Epithelial cell of prostate (primary cell): ENCODE data around the gene AGBL4.
"Not testable (repeated sequence)": the region's sequence is repeated elsewhere in the genome, so short reads cannot be mapped to it uniquely, and the experiment has no call there.

Experiments
- DNase-seq: peaks from one replicate; pipeline ENCODE4 v3.0.0-alpha.2; 2011; ENCODE audit warnings: low read depth, low spot score
- H3K27ac ChIP-seq: fragments of 450-650 bp; 2 replicates; pipeline ENCODE4 v1.5.1; 2017; ENCODE audit warnings: mild to moderate bottlenecking

The AGBL4 gene

DNA sequence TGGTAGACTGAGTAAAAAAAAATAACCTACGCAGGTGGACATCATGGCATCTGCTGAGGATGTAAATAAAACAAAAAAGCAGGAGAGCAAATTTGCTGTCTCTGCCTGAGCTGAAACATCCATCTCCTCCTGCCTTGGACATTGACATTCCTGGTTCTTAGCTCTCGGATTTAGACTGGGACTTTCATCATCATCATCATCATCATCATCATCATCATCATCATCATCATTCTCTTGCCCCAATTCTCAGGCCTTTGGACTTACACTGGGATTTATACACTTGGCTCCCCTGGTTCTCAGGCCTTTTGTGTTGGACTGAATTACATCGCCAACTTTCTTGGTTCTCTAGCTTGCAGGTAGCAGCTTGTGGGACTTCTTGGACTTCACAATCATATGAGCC lies 938.7 kb downstream of the AGBL4 start:
- H3K27ac ChIP-seq: no peak overlapping the region
- no peak for DNase-seq

DNA sequence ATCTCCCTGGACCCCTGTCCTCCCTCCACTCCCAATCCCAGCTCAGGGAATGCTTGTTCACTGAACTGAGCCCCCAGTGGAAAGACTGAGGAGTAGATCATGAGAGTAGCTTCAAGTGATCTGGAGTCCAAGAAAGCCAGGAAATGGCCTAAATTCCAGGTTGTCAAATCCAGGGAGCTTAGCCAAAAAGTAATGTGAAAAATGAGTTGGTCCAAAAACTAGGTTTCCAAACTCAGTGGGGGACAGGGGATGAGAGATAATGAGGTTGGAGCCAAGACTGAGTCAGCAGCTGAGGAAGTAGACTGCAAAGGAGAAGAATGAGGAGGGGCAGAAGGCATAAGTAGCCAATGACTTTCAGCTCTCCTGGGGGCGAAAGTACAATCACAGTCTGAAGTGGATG lies 963.0 kb downstream of the AGBL4 start:
- no peak for DNase-seq
- H3K27ac ChIP-seq: no peak overlapping the region

DNA sequence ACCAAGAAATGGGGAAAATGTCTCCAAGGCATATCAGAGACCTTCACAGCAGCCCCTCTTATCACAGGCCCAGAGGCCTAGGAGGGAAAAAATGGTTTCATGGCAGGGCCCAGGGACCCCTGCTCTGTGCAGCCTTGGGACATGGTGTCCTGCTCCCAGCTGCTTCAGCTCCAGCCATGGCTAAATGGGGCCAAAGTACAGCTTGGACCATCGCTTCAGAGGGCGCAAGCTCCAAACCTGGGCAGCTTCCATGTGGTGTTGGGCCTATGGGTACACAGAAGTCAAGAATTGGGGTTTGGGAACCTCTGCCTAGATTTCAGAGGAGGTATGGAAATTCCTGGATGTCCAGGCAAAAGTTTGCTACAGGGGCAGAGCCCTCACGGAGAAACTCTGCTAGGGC lies 964.7 kb downstream of the AGBL4 start:
- DNase-seq: no peak
- H3K27ac ChIP-seq: no peak overlapping the region

GRCh38 chr1:49052102-49052501 lies 971.7 kb downstream of the AGBL4 start:
- DNase-seq: no peak
- no peak overlapping the region for H3K27ac ChIP-seq

GRCh38 chr1:49051647-49052046 lies 972.1 kb downstream of the AGBL4 start:
- no peak overlapping the region for H3K27ac ChIP-seq
- no peak for DNase-seq

DNA sequence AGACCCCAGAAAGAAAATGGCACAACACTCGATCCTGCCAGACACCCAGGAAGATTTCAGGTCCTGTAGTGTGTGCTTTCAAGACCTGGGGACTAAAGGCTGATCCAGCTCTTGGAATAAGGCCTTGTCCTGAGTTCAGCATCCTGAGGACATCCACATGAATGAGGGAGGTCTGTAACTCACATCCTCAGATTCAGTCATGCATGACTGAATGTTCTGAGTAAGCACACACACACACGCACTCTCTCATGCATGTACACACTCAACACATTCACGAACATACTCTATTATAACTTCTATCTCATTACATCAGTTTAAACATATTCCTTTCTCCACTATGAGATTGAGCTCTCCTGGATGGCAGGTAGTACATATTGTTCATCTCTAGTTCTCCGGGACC lies 973.7 kb downstream of the AGBL4 start:
- H3K27ac ChIP-seq: no peak overlapping the region
- DNase-seq: no peak

GRCh38 chr1:49048188-49048587 lies 975.6 kb downstream of the AGBL4 start:
- no peak overlapping the region for H3K27ac ChIP-seq
- DNase-seq: no peak

DNA sequence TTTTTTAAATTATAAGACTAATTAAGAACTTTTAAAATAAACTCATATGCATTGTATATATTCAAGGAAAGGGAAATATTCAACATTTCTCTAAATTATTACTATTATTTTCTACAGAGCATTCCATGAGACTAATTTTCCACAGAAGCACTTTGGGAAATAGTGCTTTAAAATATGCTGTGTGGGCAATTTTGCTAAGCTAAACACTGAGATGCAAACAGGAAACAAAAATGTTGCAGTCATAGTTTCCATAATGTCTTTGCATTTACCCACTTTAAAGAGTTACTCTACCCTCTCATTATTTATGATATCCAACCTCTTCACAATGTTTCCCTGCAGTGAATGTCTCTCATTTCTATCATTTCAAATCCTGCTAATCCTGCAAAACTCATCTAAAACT lies 977.4 kb downstream of the AGBL4 start:
- no peak for DNase-seq
- H3K27ac ChIP-seq: no peak overlapping the region

DNA sequence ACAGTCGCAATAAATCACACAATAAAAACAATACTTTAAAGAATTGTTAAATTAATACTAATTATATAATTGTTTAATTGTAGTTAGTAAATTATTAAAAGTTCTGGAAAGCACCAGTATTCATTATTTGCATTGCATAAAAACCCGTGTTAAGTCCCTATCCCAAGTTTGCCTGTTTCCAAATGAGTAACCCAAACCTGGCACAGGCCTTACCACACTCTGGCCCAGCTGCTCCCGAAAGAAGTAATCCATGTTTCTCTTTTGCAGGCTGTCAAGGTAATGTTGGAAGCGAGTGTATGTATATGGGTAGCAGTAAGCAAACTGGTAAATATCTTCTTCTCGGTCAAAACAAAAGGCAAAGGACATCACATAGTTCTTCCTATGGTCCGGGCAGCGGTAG lies 978.4 kb downstream of the AGBL4 start:
- H3K27ac ChIP-seq: no peak overlapping the region

DNA sequence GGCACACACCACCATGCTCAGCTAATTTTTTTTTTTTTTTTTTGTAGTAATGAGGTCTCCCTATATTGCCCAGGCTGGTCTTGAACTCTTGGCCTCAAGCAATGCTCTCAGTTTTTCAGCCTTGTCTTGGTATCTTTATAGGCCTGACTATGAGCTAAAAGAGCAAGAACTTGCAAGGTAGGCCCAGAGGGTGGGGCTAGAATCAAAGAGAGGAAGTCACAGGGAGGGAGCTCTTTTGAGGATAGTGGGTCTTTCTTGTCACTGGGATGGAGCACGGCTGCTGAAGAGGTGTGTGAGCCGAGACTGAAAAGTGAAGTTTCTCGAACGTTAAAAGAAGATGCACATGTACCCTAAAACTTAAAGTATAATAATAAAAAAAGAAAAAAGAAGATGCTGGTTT lies 987.1 kb downstream of the AGBL4 start:
- DNase-seq: no peak
- H3K27ac ChIP-seq: no peak overlapping the region

More for the DNA sequence above, 978.4 kb downstream of the AGBL4 start:
- DNase-seq: no peak

GRCh38 chr1:49028396-49028795 lies 995.4 kb downstream of the AGBL4 start:
- no peak for DNase-seq
- no peak overlapping the region for H3K27ac ChIP-seq

DNA sequence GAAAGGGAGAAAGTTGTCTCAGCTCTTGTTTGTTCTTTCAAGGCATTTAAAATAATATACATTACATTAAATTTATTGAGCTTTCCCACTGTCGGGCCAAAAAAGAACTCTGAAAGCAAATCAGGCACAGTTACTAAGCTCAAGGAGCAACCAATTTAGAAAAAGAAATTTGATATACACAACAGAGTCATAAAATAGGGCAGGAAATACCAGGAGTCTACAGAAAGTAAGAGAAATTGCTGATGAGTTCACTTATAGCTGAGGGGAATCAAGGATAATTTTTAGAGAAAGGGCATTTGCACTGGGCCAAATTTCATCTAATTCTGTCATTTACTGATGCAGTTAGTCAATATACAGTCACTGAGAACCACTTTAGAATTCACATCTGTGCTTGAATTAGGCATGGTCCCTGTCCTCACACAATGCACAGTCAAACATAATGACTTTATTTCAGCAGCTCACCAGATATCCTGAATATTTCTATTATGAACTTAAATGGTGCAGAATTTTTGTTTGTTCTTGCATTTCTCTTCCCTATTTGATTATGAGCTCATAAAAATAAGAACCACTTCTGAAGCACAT lies 997.4 kb downstream of the AGBL4 start:
- H3K27ac ChIP-seq: no peak overlapping the region
- no peak for DNase-seq

DNA sequence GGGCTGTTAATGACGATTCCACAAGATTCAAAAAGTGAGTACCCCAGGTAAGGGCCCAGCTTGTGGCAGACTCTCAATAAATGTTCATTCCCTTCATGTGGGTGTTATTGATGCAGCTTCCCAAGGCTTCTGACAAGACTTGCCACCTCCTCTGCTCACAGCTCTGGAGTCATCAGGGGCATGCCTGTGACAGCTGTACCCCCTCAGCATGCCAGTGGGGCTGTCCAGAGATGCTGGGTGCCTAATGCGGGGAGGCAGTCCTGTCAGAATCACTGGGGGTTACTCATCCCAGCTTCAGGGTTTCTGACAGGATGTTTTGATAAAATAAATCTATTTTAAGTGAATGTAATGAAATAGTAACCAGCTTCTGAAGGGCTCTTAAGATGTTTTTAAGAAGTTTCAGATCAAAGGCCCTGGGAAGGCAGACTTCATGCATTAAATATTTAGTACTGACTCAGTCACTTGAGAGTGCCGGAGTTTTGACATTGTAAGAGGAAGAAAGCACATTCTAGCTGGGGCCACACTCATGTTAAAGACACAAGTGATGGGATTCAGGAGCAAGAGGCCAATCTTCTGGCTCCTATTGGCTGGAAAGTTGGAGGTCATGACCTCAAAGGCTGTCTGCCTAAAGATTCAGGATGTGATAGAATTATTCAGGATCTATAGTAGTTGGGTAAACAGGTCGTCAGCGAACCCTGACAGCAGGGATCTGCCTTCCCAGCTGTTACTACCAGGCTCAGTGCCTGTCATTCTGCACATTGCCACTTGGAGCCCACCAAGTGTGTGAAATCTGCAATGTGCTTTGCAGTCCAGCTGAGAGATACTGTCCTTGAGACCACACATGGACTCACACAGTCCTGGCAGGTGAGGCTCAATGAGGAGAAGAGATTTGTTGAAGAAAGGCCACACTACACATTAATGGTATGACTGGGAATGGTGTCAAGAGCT lies 1007.5 kb downstream of the AGBL4 start:
- H3K27ac ChIP-seq: no peak overlapping the region
- DNase-seq: no peak

GRCh38 chr1:49013079-49013478 lies 1010.7 kb downstream of the AGBL4 start:
- H3K27ac ChIP-seq: no peak overlapping the region
- no peak for DNase-seq

GRCh38 chr1:49002981-49003380 lies 1020.8 kb downstream of the AGBL4 start:
- H3K27ac ChIP-seq, DNase-seq: not testable (repeated sequence)

- no peak overlapping the region for H3K27ac ChIP-seq
- DNase-seq: no peak
These were observed 1024.4 kb downstream of the AGBL4 start for GRCh38 chr1:48999321-48999720.

- DNase-seq: no peak
- no peak overlapping the region for H3K27ac ChIP-seq
These were observed 1027.4 kb downstream of the AGBL4 start for GRCh38 chr1:48996311-48996710.

DNA sequence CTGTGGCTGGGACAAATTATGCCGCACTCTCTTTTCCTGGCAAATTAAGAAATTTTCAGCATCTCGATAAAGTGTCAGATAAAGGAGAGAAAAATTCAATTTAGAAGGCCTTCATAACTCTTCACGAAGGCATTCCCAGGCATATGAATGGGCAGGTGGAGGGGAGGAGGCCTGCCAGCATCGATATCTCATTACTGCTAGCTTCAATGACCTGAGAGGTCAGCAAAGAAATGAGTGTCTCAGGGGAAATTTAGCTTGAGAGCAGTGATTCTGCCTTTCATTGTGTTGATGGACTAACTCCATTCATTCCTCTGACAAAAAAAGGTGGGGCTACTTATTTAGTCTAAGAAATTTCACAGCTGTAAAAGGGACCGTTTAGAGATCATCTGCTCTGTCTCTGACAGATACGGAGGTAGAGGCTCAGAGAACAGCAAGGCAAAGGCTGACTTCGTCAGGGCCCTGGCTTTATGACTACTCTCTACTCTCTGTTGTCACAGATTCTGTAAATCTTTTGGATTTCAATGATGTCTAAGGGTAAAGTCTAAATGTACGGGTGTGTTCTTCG lies 1035.0 kb downstream of the AGBL4 start:
- no peak for DNase-seq
- no peak overlapping the region for H3K27ac ChIP-seq

- no peak for DNase-seq
- H3K27ac ChIP-seq: no peak overlapping the region
These were observed 1043.8 kb downstream of the AGBL4 start for GRCh38 chr1:48979940-48980339.

DNA sequence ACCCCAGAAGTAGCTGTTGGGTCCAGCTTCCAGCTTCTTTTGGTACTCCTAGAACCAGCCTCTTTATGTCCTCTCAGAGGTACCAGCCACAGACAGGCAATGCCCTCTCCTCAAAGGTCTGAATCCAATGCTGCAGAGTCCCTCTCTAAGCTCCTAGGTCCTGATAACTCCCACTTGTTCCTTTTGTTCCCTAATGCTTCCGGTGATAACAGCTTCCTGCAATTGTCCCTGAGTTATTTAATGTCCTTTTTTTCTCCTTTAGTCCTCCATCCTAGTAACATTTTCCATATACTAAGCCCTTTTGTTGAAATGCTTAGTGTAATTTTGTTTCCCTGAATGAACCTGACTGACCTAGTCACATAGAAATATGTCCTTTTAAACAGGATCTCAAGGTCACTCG lies 1045.3 kb downstream of the AGBL4 start:
- DNase-seq: no peak
- no peak overlapping the region for H3K27ac ChIP-seq

DNA sequence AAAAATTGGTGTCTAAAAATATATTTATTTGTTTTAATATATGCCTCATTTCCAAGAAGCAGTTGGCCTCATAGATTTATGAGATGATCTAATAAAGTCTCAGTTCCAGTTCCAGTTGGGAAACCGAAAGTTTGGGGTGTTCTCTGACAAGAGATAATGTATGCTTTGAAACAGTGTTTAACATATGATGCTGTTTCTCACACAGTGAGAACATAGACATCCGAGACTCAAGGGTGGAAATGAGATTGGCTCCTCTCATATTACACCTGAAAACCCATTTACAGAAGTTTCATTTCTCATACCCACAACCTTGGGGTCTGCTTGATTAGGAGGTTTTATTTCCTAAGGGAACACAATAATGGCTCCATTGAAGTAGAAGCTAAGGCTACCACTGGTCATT lies 1046.5 kb downstream of the AGBL4 start:
- no peak for DNase-seq

More for the DNA sequence above, 1046.5 kb downstream of the AGBL4 start:
- H3K27ac ChIP-seq: no peak overlapping the region
